Esophagus squamous epithelium (tissue), 4 donors: ENCODE results near the gene UFSP1.

Experiments
- POLR2A ChIP-seq, 4 donors: fragments of 450-650 bp; IDR thresholded peaks; one replicate each; pipeline ENCODE4 v1.6.1; 2017; ENCODE audit warnings: antibody characterized with exemption in 4 of 4, mild to moderate bottlenecking in 4 of 4, moderate library complexity in 3 of 4
- TF ChIP-seq, protein P1 (sequence below), 6 experiments: fragments of 450-650 bp in 4 of 6; fragments of 200-600 bp in 2 of 6; sonication (generic) in 2 of 6; IDR thresholded peaks; one replicate each; pipeline ENCODE4 v1.5.1; 2016 to 2019; ENCODE audit warnings: antibody characterized with exemption in 6 of 6, mild to moderate bottlenecking in 4 of 6, moderate library complexity in 4 of 6

DNA sequence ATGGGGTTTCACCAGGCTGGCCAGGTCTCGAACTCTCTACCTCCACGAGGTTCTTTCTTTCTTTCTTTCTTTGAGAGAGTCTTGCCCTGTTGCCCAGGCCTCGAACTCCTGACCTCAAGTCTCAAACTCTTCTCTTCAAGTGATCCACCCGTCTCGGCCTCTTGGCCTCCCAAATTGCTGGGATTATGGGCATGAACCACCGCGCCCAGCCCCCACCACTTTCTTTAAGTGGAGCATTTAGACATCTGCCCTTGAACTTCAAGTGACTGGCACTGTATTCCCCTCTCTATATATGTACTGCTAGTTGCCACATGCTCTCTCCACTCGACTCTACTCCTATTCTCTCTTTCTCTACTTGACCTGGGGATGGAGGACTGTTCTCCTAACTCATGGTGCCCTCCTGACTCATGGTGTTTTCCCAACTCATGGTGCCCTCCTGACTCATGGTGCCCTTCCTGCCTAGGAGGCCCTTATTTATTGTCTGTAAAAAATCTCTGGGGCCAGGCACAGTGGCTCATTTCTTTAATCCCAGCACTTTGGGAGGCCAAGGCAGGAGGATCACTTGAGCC lies 25.4 kb upstream of the UFSP1 start:
- TF ChIP-seq, protein P1, sequence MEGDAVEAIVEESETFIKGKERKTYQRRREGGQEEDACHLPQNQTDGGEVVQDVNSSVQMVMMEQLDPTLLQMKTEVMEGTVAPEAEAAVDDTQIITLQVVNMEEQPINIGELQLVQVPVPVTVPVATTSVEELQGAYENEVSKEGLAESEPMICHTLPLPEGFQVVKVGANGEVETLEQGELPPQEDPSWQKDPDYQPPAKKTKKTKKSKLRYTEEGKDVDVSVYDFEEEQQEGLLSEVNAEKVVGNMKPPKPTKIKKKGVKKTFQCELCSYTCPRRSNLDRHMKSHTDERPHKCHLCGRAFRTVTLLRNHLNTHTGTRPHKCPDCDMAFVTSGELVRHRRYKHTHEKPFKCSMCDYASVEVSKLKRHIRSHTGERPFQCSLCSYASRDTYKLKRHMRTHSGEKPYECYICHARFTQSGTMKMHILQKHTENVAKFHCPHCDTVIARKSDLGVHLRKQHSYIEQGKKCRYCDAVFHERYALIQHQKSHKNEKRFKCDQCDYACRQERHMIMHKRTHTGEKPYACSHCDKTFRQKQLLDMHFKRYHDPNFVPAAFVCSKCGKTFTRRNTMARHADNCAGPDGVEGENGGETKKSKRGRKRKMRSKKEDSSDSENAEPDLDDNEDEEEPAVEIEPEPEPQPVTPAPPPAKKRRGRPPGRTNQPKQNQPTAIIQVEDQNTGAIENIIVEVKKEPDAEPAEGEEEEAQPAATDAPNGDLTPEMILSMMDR (IDR thresholded peaks at IDR 0.05), result no peak
- no peak for TF ChIP-seq POLR2A (IDR thresholded peaks at IDR 0.05)
